Head of caudate nucleus (tissue), 42 donors: ENCODE data around the gene ARHGEF37.
"Not testable (repeated sequence)": the region's sequence is repeated elsewhere in the genome, so short reads cannot be mapped to it uniquely, and the experiment has no call there.

Source experiments
- DNase-seq, 42 donors: peaks; one replicate each; pipeline versions ENCODE4 v3.0.0 to v3.0.0-alpha.2; 2020 to 2021; ENCODE audit warnings: mixed read lengths in 7 of 42
- intact Hi-C: fragments of 100-400 bp; cut with DNase I; formaldehyde crosslinking; loops from one replicate; pipeline ENCODE4 v1.15.0; 2022

ARHGEF37 gene

GRCh38 chr5:149581192-149581861 is at the start of gene ARHGEF37:
Gene ARHGEF37 (plus strand): TSS chr5:149581498. CDS start chr5:149597770, 16,272 bp downstream.
- intact Hi-C loops, result no loop called here
- DNase-seq, result peak; percentile 86 to 97 (median 94)

GRCh38 chr5:149532413-149532812 is 48.9 kb upstream of the ARHGEF37 start:
- DNase-seq, result no peak
- intact Hi-C loops, result no loop called here

GRCh38 chr5:149535787-149536186 is 45.5 kb upstream of the ARHGEF37 start:
- intact Hi-C loops, DNase-seq: not testable (repeated sequence)

GRCh38 chr5:149537374-149537975 is 43.8 kb upstream of the ARHGEF37 start:
- intact Hi-C loops, result no loop called here
- no peak for DNase-seq

- intact Hi-C loops, result no loop called here
Measured at GRCh38 chr5:149540089-149540488, 41.2 kb upstream of the ARHGEF37 start.

GRCh38 chr5:149541893-149542292 is 39.4 kb upstream of the ARHGEF37 start:
- DNase-seq, result no peak
- intact Hi-C loops, result no loop called here

More at GRCh38 chr5:149540089-149540488, 41.2 kb upstream of the ARHGEF37 start:
- no peak for DNase-seq

- intact Hi-C loops, result no loop called here
- DNase-seq, result no peak
Measured at GRCh38 chr5:149543361-149544027, 37.8 kb upstream of the ARHGEF37 start.

- no peak for DNase-seq
- intact Hi-C loops, result no loop called here
Measured at GRCh38 chr5:149544028-149544420, 37.3 kb upstream of the ARHGEF37 start.

GRCh38 chr5:149545327-149545726 is 36.0 kb upstream of the ARHGEF37 start:
- DNase-seq, result peak in 1 of 42 donors; percentile 20
- intact Hi-C loops, result no loop called here

- intact Hi-C loops, result no loop called here
Measured at GRCh38 chr5:149546974-149547373, 34.3 kb upstream of the ARHGEF37 start.

GRCh38 chr5:149549461-149550267 is 31.6 kb upstream of the ARHGEF37 start:
- intact Hi-C loops, result no loop called here
- DNase-seq, result peak in 40 of 42 donors; percentile 13 to 78 (median 49)

More at GRCh38 chr5:149546974-149547373, 34.3 kb upstream of the ARHGEF37 start:
- peak in 1 of 42 donors; percentile 28 for DNase-seq

GRCh38 chr5:149550268-149550583 is 31.1 kb upstream of the ARHGEF37 start:
- intact Hi-C loops, result no loop called here
- DNase-seq, result peak in 1 of 42 donors; percentile 9

- intact Hi-C loops, result no loop called here
- peak in 26 of 42 donors; percentile 14 to 58 (median 22) for DNase-seq
Measured at GRCh38 chr5:149550594-149551226, 30.6 kb upstream of the ARHGEF37 start.

- intact Hi-C loops, result no loop called here
- DNase-seq, result peak; percentile 92 to 99 (median 98)
Measured at GRCh38 chr5:149551227-149552037, 29.9 kb upstream of the ARHGEF37 start, which contains the start of gene CSNK1A1. Gene CSNK1A1 (minus strand): TSS chr5:149551439. CDS start chr5:149550964, 475 bp downstream.

- DNase-seq, result no peak
- intact Hi-C loops, result no loop called here
Measured at GRCh38 chr5:149552038-149552494, 29.2 kb upstream of the ARHGEF37 start.

GRCh38 chr5:149552553-149553160 is 28.6 kb upstream of the ARHGEF37 start:
- DNase-seq, result peak in 1 of 42 donors; percentile 32
- intact Hi-C loops, result no loop called here

- intact Hi-C loops, result loop anchor here (5.0 kb wide), 1 partner anchor 117 kb away; no protein-coding TSS in a partner anchor
Measured at GRCh38 chr5:149559706-149560105, 21.6 kb upstream of the ARHGEF37 start.

More at GRCh38 chr5:149559706-149560105, 21.6 kb upstream of the ARHGEF37 start:
- DNase-seq, result no peak
